HPDE6-E6E7 (cell line): ENCODE results near the gene SERPINA1.
"Not testable (repeated sequence)": the region's sequence is repeated elsewhere in the genome, so short reads cannot be mapped to it uniquely, and the experiment has no call there.

Experiments
- DNase-seq: peaks from one replicate; pipeline ENCODE4 v3.0.0; 2011; ENCODE audit warnings: missing footprints; ENCODE audit errors: extremely low spot score

The SERPINA1 gene

DNA sequence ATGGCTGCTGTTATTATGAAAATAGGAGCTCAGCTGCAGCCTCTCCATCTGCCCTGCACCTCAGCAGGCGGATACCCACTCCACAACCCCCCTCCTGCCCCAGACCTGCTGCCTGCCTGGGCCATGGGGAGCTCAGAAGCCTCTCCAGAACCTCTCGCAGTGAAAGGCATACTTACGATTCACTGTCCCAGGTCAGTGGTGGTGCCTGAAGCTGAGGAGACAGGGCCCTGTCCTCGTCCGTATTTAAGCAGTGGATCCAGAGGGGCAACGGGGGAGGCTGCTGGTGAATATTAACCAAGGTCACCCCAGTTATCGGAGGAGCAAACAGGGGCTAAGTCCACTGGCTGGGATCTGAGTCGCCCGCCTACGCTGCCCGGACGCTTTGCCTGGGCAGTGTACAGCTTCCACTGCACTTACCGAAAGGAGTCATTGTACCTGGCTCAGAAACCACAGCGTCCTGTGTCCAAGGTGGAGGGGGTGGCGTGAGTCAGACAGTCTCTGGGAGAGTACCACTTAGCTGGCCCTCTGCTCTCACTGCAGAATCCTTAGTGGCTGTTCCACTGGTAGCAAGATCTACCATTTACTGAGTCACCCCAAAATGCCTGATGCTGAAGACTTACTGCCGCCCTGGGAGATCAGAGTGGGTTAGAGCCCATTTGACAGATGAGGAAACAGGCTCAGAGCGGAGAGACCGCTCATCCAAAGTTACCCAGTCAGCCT, at the start of gene SERPINA1:
TSS of gene SERPINA1 (minus strand) at position 219 of the 720 bp plus-strand sequence. CDS start 5,365 bp downstream, outside the sequence.
- peak; percentile 81 for DNase-seq

DNA sequence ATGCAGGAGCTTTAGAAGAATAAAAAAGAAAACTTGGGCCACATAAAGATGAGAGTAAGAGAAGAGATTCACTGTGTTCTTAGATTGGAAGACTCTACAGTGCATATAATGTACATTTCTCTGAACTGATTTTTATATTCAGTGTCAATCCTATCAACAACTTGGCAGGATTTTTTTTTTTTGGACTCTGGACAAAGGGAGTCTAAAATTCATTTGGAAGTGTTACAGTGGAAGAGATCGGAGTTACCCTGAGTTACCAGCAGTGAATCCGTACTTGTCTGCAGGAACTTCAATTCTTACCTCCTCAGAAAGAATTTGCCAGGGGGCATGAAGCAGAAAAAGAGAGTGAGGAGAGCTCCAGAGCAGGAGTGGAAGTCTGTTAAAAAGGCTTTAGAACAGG, 40.2 kb upstream of the SERPINA1 start:
- DNase-seq, result no peak

DNA sequence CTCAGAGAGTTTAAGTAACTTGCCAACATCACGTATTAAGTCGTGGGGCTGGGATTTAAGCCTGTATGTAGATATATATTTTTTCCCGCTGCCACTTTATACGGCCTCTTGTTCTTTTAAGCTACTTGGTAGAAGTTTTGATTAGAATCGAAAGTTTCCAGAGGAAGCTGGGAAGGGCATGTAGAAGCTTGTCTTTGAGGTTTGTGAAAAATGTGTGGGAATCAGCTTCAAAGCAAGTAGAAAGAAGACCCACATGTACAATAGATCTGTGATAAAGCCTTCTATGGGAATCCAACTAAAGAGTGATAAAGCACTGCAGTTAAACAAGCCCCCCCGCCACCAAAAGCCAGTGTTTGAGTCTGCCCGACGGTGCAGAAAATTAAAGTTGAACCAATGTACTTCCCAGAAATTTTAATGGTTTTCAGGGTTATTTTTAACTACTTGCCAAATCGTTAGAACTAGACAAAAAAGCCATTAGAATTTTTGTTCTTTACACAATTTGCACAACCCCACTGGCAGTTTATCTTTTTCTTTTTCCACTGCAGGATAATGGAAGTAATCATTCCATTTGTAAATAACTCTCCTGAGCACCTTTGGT, 38.7 kb upstream of the SERPINA1 start:
- no peak for DNase-seq

DNA sequence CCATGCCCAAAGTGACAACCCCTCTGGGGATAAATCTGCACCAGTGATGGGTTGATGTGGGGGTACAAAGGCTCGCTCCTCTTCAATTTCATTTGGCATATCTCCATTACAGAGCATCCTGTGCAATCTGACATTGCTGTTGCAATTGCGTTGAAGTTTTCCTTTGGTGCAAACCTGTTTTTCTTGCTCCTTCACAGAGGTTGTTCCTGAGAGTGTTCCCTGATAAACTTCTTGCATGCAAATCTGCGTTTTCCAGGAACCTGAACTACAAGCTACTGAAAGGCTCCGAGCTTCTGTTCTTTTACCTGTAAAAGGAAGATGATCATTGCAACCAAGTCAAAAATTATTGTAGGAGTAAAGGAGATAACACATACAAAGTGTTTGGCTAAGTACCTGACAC, 38.1 kb upstream of the SERPINA1 start:
- DNase-seq, result no peak

DNA sequence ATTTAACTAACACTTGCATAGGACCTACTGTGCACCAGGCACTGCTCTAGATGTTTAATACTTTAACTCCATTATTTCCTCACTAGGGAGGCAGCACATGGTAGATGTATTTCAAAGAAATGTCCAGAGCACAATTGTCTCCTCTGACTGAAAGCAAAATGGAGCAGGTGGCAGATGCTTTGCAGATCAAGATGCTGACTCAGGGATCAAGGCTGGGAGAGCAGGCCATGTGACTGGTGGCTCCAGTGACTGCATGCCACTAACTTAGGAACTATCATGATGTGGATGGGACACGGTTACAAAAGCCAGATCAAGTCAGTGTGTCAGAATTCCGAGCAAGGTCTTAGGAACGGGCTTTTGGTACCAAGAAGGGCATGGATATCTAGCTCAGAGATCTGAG, 36.0 kb upstream of the SERPINA1 start:
- DNase-seq, result no peak

DNA sequence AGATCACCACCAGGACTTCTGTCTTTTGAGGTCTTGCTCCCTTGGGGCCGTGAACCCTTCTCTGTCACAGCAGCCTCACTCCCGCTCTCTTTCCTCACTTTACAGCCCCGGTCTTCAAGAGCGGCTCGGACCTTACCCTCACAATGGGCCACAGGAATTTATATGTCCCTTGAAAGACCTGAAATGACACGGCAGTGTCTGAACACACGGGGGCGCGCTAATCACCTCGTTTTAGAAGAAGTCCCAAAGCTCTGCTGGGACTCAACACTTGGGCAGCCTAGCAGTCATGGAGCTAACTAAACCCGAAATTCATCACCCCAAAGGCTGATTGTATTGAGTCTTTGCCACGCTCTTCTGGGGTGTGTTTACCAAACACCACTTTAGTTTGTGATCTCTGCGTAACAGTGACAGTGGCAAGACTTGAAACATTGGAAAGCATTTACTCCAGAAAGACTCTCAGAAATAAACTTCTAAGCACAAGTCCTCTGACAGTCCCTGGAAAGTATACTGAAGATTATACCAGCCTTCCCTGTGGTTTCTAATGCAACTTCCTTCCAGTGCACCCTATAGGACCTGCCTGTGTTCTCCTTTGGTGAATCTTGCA, 35.2 kb upstream of the SERPINA1 start:
- DNase-seq, result peak; percentile 54

DNA sequence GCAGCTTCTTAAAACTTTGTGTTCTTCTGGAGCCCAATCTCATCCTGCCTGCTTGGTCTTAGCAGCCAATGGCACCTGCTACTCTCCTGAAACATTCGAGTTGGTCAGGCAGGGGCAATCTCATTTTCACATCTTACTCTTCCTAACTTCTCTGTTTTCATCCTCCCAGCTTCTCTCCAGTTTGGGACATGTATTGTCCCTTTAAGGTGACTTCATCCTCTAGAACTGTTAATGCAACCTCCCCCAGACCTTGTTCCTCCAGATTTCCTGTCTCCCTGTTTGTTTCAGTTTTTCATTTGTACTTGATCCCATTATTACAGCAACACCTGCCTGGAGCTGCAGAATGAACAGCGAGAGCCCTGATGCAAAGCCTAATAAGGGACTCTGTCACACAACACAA, 32.9 kb upstream of the SERPINA1 start:
- DNase-seq, result no peak

DNA sequence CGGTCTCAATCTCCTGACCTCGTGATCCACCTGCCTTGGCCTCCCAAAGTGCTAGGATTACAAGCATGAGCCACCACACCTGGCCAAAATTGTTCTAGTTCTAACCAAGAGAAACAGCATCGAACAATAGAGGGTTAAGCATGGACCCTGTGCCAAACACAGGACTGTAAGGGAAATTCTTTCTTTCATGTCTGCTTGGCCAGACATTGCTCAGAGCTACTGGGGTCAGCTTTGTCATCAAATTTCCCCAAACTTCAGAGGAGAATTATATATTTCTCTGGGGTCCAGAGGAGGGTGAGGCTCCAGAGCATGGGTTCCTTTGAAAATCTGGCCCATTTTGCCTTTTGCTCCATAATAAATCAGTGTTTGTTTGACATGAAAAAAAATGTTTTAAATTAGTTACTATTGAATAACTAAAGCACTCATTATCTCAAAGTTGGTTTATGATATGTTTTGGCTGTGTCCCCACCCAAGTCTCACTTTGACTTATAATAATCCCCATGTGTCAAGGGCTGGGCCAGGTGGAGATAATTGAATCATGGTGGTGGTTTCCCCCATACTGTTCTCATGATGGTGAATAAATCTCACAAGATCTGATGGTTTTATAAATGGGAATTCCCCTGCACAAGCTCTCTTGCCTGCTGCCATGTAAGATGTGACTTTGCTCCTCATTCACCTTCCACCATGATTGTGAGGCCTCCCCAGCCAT, 29.2 kb upstream of the SERPINA1 start:
- DNase-seq, result not testable (repeated sequence)

DNA sequence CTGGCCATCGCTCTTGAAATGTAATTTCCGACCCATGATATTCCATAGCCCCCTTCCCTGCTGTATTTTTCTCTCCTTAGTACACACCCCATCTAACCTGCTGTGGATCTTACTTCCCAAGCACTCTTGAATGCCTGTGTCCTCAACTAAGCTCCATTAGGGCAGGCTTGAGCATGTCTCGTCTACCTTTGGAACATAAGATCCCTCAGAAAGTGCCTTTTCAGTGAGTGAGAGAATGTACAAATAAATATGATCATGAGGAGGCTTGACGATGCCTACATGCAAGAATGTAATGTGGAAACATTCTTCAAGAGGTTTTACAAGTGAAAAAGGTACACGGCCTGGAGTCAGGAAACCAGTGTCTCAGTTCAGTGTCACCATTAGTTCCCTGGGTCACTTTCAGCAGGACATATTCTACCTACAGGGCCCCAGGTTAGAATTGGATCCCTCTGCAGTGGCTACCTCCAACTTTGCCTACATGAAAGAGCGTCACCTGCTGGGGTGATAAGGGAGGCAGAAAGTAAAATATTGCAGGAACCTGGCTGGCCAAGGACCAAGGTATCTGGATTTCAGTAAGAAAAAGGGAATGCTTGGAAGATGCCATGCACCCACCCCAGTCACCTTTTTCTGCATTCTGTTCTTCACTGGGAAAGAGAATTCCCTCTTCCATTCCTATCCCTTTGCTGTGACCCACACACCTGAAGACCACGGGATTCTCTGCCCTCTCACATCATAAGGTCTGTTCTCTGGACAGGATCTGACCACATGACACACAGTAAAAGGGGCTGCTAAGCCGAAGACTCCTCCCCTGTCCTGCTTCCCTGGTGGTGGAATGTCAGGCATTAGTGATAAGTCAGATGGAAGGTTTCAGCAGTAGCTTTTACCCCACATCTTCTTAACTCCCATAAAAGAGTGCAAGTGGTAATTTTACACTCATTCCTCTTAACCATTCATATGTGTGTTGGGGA, 24.6 kb upstream of the SERPINA1 start:
- no peak for DNase-seq

DNA sequence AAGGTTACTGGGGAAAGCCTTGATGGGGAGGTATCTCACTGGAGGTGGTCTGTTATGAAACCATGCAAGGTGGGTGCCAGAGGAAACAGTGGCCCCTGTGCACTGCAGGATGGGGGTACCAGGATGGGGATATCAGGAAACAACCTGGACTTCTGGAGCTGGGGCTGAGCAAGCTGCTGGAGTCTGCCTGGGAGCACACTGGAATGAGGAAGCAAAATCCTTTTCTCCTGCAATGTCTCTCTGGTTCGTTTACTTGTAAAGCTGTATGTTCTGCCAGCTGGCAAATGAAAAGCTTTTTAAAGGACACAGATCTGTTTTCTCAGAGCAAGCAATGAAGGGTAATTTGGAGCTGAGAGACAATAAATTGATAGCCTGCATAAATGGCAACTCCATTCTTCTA, 23.2 kb upstream of the SERPINA1 start:
- DNase-seq, result no peak

DNA sequence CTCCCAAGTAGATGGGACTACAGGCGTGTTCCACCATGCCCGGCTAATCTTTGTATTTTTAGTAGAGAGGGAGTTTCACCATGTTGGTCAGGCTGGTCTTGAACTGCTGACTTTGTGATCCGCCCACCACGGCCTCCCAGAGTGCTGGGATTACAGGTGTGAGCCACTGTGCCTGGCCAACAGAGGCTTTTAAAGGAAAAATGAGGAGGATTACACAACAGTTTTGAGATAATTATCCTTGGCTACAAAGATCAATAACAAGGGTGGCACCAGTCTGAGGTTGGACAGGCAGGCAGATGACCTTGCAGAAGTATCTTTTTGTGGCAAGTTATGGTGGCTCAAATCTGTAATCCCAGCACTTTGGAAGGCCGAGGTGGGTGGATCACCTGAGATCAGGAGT, 21.0 kb upstream of the SERPINA1 start:
- DNase-seq, result not testable (repeated sequence)

DNA sequence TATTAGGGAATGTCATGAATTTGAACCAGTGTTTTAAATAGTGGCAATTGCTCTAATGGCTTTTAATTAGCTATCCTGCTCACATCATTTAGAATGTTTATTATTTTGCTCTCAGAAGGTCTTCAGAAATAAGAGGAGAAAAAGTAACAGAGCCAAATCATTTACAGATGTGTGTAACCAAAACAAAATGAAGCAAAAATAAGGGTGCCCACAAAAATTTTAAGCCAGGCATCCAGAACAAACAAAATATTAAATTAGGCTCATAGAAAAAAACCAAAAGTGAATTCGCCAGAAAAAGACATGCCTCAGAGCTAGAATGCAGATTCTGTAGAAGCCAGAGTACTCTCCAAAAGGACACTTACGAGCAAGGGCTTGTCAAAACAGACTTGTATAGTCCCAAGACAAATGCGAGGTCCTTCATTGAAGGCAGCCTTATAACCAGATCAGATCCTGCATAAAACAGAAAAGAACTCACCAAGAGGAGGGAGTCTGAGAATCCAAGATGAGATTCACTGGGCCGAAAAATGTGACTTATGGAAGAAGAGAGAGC, 20.2 kb upstream of the SERPINA1 start:
- no peak for DNase-seq

DNA sequence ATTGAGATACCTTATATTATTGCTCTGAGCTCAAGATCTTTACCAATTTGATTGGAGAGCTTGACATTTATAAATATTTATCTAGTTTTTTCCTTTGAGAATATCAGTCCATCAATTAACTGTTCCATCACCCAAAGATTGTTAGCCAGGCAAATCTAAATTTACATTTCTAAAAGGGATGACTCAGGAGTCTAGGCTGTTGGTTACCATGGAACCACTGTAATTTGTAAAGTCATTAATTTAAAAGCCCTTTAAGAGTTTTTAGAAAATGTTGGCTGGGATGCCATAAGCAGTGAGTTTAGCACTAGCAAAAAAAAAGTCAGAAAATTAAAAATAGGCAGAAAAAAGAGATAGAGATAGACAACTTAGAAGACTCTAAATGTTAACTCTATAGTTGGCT, 19.5 kb upstream of the SERPINA1 start:
- no peak for DNase-seq

DNA sequence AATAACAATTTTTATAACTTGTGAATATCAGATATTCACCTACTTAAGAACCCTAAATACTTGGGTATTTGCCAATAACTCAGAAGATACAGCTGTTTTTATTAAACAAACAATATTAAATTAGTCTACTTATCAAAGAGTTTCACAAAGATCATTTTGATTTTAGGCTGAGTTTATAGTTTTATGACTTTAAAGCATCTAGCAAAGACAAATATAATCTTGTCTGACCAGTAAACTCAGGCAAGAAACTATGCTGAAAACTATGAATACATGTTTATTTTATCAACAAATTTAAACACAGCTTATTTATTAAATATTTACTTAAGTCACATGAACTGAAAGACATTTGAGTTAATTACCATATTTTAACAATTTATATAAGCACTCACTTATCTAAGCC, 18.5 kb upstream of the SERPINA1 start:
- DNase-seq, result no peak

DNA sequence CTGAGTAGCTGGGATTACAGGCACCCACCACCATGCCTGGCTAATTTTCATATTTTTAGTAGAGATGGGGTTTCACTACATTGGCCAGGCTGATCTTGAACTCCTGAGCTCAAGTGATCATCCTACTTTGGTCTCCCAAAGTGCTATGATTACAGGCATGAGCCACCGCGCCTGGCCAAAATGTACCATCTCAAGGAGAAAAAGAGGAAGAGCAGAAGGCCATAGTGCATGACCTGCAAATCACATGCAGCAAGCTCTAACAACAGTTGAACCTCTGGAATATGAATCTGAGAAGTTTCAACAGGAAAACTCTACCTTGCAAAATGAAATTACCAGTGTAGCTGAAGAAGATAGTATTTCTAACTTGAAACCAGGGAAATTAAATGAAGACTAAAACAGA, 17.1 kb upstream of the SERPINA1 start:
- DNase-seq, result no peak

DNA sequence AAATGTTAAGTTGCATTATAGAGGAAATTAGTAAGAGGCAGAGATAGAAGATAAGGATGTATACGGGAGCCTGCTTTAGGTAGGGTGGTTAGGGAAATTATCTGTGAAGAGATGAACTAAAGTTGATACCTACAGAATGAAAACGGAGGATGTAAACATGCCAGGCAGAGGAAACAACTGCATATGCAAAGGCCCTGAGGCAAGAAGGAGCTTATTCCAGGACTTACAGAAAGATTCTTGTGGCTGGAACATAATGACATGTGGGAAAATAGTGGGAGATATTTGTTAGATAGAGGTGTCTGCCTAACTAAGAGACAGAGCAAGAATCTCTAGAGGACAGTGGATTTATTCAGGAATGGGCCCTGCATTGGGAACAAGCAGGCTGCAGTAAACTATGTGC, 16.2 kb upstream of the SERPINA1 start:
- DNase-seq, result no peak

DNA sequence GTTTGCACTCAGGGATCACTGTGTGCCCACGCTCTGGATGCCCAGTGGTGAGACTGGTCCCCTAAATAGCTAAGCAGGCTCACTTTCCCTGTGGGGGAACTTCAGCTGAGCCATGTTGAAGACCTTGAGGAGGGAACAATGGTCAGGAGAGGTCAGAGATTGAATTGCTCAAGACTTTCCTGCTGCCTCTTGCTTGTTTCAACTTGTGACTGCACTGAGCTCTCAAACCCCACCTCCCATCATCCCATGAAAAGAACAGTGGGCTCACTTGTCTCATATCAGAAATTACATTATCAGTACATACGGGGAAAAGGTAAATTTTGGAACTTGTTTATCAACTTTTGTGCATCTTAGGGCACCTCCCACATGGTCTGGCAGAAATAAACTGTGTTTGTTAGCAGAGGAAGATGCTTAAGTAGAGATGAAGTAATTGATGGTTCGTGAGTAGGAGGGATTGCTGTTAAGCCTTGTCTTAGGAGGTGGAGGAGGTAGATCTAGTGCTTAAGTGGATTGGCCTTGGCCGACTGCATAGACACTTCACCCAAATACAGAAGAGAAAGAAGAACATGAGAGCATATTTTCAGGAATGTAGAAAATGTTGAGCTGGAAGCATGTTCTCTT, 15.0 kb upstream of the SERPINA1 start:
- no peak for DNase-seq

DNA sequence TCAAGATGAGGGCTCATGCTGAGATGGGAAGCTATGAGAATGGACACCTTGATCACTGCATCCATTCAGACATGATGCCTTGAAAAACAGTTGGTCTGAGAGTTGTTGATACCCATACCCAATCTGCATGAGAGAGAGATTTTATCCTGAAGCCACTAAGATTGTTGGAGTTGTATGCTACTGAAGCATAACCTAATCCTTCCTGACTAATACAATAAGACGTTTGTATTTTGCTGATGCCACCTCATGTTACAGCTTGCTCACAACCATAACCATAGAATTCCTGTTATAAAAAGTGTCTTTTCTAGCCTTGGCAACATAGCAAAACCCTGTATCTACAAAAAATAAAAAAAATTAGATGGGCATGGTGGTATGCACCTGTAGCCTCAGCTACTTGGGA, 12.7 kb upstream of the SERPINA1 start:
- no peak for DNase-seq

DNA sequence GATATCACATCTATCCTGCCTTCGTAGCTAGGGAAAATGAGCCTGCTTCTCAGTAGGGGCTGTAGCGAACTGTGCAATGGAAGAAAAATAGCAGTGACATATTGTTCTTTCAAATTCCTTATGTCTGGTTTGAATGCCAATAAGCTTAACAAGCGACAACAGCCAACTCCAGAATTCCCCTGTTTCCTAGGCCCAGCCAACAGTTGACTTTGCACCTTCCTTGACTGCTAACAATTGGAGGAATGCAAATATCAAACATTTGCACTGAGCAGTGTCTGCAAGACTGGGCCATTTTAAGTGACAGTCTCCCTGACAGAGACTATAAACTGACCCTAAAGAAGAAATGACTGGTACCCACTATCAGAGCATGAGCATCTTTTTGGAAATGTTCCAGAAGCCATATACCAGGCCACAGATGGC, 12.0 kb upstream of the SERPINA1 start:
- DNase-seq, result no peak

DNA sequence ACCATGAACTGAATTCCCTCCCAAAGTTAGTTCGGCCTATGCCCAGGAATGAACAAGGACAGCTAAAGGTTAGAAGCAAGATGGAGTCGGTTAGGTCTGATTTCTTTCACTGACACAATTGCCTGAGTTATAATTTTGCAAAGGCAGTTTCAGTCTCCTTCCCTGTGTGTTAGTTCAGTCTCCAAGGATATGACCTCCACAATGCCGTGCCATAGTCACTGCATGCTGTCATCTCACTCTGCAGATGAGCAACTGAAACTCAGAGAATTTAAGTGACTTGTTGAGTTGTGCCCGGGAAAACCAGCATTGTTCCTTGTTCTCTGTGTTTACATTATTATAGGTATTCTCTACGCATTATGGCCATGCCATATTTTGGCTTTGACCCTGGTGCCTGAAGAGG, 10.1 kb upstream of the SERPINA1 start:
- no peak for DNase-seq

DNA sequence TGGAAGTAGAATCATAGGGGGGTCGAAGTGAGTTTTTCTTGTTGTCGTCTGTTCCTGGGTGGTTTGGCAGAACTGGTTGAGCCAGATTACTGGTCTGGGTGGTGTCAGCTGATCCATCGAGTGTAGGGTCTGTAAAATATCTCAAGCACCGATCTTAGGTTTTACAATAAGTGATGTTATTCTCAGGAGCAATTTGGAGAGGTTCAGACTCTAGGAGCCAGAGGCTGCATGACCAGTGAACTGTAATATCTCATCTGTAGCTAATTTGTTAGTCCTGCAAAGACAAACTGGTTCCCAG, 9.7 kb upstream of the SERPINA1 start:
- no peak for DNase-seq
